PFSK-1 (cell line): ENCODE results near the gene PDE8A.

Source experiments
- POLR2AphosphoS5 ChIP-seq: IDR thresholded peaks from 2 replicates; pipeline ENCODE4 v1.6.1; 2012; ENCODE audit warnings: low read depth, mild to moderate bottlenecking, control low read depth, low read length, moderate library complexity
- TF ChIP-seq, protein P1 (sequence below), 2 experiments: IDR thresholded peaks; 2 replicates each; pipeline versions ENCODE4 v1.6.1 to v1.8.0; 2011 to 2012; ENCODE audit warnings: low read depth in 2 of 2, low read length in 2 of 2, control low read depth in 1 of 2, inconsistent platforms in 1 of 2, mild to moderate bottlenecking in 1 of 2, moderate library complexity in 1 of 2; ENCODE audit not compliant: insufficient read depth in 1 of 2

- TF ChIP-seq POLR2AphosphoS5: no peak
- TF ChIP-seq, protein P1, sequence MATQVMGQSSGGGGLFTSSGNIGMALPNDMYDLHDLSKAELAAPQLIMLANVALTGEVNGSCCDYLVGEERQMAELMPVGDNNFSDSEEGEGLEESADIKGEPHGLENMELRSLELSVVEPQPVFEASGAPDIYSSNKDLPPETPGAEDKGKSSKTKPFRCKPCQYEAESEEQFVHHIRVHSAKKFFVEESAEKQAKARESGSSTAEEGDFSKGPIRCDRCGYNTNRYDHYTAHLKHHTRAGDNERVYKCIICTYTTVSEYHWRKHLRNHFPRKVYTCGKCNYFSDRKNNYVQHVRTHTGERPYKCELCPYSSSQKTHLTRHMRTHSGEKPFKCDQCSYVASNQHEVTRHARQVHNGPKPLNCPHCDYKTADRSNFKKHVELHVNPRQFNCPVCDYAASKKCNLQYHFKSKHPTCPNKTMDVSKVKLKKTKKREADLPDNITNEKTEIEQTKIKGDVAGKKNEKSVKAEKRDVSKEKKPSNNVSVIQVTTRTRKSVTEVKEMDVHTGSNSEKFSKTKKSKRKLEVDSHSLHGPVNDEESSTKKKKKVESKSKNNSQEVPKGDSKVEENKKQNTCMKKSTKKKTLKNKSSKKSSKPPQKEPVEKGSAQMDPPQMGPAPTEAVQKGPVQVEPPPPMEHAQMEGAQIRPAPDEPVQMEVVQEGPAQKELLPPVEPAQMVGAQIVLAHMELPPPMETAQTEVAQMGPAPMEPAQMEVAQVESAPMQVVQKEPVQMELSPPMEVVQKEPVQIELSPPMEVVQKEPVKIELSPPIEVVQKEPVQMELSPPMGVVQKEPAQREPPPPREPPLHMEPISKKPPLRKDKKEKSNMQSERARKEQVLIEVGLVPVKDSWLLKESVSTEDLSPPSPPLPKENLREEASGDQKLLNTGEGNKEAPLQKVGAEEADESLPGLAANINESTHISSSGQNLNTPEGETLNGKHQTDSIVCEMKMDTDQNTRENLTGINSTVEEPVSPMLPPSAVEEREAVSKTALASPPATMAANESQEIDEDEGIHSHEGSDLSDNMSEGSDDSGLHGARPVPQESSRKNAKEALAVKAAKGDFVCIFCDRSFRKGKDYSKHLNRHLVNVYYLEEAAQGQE (IDR thresholded peaks at IDR 0.05; ENCODE audit: insufficient read depth in 1 of 2, low read depth in 2 of 2, low read length in 2 of 2): no peak
Observed at GRCh38 chr15:84969257-84969656, 12.4 kb upstream of the PDE8A start.
